GM12864 (cell line): Measurements from ENCODE around the gene ZCCHC18.

Experiments
- DNase-seq: peaks from one replicate; pipeline ENCODE4 v3.0.0-alpha.2; 2011; ENCODE audit warnings: low read depth
- H3K4me3 ChIP-seq: 2 replicates; pipeline ENCODE4 v1.5.1; 2011; ENCODE audit warnings: mild to moderate bottlenecking, low read depth, low read length, control low read depth
- CTCF ChIP-seq: IDR thresholded peaks from 2 replicates; pipeline ENCODE4 v1.5.1; 2011; ENCODE audit warnings: low read depth, mild to moderate bottlenecking, moderate library complexity, low read length, control low read depth, inconsistent platforms; ENCODE audit errors: missing control alignments

ZCCHC18 gene

GRCh38 chrX:104113222-104113965 is 1.1 kb downstream of the ZCCHC18 start:
- DNase-seq: no peak
- peak overlapping the region; percentile 66 for H3K4me3 ChIP-seq
- TF ChIP-seq CTCF: peak; percentile 54

- DNase-seq: no peak
- TF ChIP-seq CTCF: no peak
Measured at GRCh38 chrX:104117759-104118158, 5.4 kb downstream of the ZCCHC18 start.

GRCh38 chrX:104118765-104119164 is 6.4 kb downstream of the ZCCHC18 start:
- no peak for DNase-seq
- H3K4me3 ChIP-seq: no peak overlapping the region
- no peak for TF ChIP-seq CTCF

More at GRCh38 chrX:104117759-104118158, 5.4 kb downstream of the ZCCHC18 start:
- H3K4me3 ChIP-seq: no peak overlapping the region

GRCh38 chrX:104122829-104123228 is 10.5 kb downstream of the ZCCHC18 start:
- DNase-seq: no peak
- no peak for TF ChIP-seq CTCF
- H3K4me3 ChIP-seq: no peak overlapping the region

GRCh38 chrX:104126856-104127255 is 14.5 kb downstream of the ZCCHC18 start:
- no peak for DNase-seq
- no peak for TF ChIP-seq CTCF
- no peak overlapping the region for H3K4me3 ChIP-seq

- TF ChIP-seq CTCF: no peak
- no peak overlapping the region for H3K4me3 ChIP-seq
- DNase-seq: no peak
Measured at GRCh38 chrX:104130808-104131207, 18.5 kb downstream of the ZCCHC18 start.

GRCh38 chrX:104134583-104135261 is 22.4 kb downstream of the ZCCHC18 start:
- no peak for DNase-seq
- H3K4me3 ChIP-seq: no peak overlapping the region
- TF ChIP-seq CTCF: no peak
